Stimulated activated CD4-positive, alpha-beta T cell treated with anti-CD3 and anti-CD28 coated beads, Interleukin-15, amount 100 ng/mL, for 1 hour (primary cell): ENCODE results near the gene STX18.
"Not testable (repeated sequence)": the region's sequence is repeated elsewhere in the genome, so short reads cannot be mapped to it uniquely, and the experiment has no call there.

Experiments used
- DNase-seq, 2 donors: peaks; one replicate each; pipeline ENCODE4 v3.0.0-alpha.2; 2020; ENCODE audit warnings: low read depth in 1 of 2, low spot score in 1 of 2

The STX18 gene

DNA sequence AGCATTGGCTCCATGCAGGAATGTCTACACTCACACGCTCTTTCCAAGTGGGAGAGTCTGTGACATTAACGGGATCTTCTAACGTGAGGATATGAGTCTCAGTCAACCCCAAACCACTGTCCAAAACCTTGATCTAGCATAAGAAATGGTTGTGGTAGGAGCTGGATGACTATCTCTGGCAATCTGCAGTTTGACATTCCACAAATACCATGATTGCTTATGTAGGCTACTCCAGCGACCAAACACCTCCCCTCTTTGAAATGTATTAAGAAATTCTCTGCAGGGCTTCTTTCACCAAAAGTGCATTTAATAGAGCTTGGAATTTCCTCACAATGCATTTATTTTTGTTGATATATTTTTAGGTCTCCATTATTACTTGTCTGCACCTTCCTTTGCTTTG lies 14.1 kb upstream of the STX18 start:
- no peak for DNase-seq

- no peak for DNase-seq
These were observed 12.4 kb upstream of the STX18 start for GRCh38 chr4:4554234-4554633.

DNA sequence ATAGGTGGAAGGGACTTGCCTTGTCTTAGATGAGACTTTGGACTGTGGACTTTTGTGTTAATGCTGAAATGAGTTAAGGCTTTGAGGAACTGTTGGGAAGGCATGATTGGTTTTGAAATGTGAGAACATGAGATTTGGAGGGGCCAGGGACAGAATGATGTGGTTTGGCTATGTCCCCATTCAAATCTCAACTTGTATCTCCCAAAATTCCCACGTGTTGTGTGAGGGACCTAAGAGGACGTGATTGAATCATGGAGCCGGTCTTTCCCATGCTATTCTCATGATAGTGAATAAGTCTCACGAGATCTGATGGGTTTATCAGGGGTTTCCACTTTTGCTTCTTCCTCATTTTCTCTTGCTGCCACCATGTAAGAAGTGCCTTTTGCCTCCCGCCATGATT lies 10.2 kb upstream of the STX18 start:
- not testable (repeated sequence) for DNase-seq

GRCh38 chr4:4550161-4550560 lies 8.3 kb upstream of the STX18 start:
- not testable (repeated sequence) for DNase-seq

DNA sequence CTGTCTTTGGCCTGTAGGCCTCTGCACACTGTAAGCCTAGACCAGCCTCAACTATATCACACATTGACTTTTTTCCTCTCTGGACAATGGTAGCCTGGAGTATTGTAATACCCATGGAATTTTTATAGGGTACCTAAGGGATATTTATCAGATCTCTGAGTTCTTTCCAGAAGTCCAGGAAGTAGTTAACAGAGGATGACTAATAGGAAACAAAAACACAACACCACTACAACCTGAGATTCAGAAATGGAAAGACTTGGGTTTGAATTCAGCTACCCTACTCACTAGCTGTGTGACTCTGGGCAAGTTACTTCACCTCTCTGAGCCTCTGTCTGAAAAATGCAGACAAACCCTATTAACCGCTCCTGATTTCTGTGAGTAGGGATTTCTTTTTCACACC lies 7.7 kb upstream of the STX18 start:
- no peak for DNase-seq

DNA sequence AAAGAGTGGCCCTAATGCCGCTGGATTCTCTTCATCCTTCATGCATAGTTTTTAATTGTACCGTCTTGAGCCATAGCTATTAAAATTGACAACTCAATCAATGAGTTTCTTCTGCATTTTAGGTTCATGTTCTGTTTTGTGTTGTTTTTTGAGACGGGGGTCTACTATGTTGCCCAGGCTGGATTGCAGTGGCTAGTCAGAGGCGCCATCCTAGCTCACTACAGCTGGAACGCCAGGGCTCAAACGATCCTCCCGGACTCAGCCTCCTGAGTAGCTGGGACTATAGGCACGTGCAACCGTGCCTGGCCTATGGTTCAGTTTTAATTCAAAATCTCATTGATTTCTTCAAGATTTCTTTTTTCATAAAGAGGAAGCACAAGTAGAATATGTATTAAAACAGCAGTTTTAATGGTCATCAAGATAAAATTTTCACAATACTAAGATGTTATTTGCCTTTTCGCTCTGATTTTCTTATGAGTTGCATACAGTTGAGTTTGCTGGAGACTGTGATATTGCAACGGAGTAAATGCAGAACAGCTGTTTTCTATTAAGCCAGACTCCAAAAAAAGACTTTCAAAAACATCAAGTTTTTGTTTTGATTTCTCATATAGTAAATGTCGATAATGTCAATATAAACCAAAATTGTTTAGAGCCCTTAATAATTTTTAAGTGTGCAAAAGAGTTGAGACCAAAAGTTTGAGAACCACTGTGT lies 1.1 kb upstream of the STX18 start:
- no peak for DNase-seq

GRCh38 chr4:4541040-4541631 lies 712 bp downstream of the STX18 start:
- DNase-seq: no peak

- DNase-seq: no peak
These were observed 2.4 kb downstream of the STX18 start for GRCh38 chr4:4539481-4539880.

- DNase-seq: no peak
These were observed 6.3 kb downstream of the STX18 start for GRCh38 chr4:4535590-4535989.

DNA sequence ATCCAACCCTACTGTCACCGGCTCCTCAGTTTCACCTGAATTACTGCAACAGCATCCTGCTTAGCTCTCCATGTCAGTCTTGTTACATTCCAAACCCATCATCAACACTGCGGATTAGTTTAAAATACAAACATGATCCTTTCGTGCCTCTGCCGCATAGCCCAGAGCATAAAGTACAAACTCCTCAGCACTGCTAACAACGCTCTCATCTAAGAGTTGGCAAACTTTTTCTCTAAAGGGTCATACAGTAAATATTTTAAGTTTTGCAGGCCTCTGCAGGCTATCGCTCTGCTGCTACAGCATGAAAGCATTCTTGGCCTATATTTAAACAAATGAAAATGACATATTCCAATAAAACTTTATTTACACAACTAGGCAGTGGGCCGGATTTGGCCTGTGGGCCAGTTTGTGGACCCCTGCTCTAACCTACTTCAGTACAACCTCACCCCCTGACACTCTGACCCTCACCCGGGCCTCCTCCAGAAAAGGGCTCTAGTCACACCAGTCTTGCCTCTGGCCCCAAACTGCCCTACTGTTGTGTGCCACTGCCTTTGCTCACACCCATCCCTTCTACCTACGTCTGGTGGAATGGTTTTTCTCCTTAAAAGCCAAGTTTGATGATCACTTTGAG lies 7.2 kb downstream of the STX18 start:
- no peak for DNase-seq

- no peak for DNase-seq
These were observed 8.2 kb downstream of the STX18 start for GRCh38 chr4:4533461-4534169.

- no peak for DNase-seq
These were observed 9.3 kb downstream of the STX18 start for GRCh38 chr4:4532371-4533154.

DNA sequence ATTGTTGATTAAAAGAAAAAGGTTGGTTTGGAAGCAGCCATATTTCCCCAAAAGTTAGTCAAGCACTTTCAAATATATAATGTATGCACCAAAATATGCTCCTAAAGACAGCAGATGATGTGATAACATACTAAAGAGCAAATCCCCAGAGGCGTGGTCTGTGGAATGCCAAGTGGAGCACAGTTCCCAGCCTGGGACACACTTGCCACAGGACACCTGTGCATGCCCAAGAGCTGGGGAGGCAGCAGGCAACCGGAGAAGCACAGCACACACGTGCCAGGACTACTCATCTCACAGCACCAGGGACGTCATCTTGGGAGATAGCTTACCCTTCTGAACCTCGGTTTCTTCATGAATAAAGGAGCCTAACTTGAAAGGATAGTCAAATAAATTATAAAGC lies 12.5 kb downstream of the STX18 start:
- no peak for DNase-seq

DNA sequence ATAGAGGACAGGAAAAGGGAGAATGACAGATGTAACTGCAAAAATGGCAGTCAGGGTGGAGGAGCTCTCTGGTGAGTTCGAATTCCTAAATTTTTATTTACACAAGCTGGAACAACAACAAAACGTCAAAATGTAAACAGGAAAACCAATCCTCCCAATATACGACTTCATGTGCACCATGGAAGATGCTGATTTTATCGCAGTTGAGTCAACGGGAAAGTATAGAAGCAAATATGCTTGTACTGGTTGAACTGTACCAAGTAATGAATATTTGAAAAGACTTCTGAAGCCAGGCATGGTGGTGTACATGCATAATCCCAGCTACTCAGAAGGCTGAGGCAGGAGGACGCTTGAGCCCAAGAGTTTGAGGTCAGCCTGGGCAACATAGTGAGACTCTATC lies 15.4 kb downstream of the STX18 start:
- DNase-seq: no peak

- DNase-seq: no peak
These were observed 17.5 kb downstream of the STX18 start for GRCh38 chr4:4524364-4524763.

- DNase-seq: no peak
These were observed 20.1 kb downstream of the STX18 start for GRCh38 chr4:4521731-4522130.

GRCh38 chr4:4521136-4521535 lies 20.7 kb downstream of the STX18 start:
- DNase-seq: no peak

- no peak for DNase-seq
These were observed 22.5 kb downstream of the STX18 start for GRCh38 chr4:4519297-4519894.

GRCh38 chr4:4518747-4519146 lies 23.1 kb downstream of the STX18 start:
- no peak for DNase-seq

DNA sequence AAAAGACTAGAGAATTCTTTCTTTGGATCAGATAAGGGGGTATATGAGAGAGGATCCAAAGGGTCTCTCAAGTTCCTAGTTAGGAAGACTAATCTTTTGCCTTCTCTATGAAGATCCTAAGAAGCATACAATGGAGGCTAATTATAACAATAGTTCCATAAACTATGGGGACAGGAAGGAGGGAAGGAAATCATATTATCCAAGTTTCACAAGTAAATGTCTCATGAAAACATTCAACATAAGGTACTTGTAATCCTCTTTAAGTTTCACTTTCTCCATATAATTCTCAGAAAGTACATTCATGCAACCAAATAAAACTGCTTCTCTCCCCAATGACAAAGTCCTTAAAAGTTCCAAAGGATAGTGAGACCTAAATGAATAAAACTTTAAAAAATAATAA lies 27.1 kb downstream of the STX18 start:
- DNase-seq: no peak

GRCh38 chr4:4512282-4512681 lies 29.6 kb downstream of the STX18 start:
- no peak for DNase-seq
